SW 1271 (cell line): ENCODE data around the gene DNAJC30.

Experiments used
- DNase-seq, 2 experiments: peaks; one replicate each; lab custom pipeline; 2025; lab: John Stamatoyannopoulos, UW

DNAJC30 gene

DNA sequence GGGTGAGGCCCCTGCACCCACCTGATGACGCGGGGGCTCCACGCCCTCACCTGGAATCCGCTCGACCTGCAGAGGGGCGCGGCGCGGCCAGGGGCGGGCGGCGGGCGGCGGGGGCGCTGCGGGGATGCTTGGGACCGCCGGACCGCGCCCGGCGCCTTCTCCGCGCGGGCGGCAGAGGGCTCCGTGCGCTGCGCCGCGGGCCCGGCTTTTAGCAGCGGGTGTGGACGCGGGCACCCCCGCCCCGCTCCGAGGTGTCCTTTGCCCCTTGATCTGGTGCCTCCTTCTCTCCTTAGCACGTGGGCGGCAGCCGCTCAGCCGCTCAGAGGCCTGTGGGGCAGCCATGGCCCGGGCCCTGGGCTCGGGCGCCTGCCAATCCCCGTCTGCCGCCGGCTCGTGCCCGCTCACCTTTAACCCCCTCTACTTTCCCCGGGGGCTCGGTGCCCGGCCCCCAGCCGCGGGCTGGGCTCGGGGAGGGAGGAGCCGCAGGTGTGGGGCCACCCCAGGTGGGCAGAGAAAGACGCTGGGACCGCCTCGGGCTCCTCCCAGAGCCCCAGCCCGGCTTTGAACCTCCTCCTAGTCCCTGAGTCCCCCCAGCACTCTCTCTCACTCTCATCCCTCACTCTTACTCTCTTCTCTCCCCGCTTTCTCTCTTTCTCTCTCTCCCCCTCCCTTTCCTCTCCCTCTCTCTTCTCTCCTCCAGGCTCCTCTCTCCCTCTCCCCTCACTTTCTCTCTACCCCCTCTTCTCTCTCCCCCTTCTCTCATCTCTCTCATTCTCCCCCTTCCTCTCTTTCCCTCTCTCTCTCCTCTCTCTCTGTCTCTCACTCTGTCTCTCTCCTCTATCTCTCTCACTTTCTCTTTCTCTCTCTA is 35.3 kb downstream of the DNAJC30 start:
- DNase-seq = no peak

DNA sequence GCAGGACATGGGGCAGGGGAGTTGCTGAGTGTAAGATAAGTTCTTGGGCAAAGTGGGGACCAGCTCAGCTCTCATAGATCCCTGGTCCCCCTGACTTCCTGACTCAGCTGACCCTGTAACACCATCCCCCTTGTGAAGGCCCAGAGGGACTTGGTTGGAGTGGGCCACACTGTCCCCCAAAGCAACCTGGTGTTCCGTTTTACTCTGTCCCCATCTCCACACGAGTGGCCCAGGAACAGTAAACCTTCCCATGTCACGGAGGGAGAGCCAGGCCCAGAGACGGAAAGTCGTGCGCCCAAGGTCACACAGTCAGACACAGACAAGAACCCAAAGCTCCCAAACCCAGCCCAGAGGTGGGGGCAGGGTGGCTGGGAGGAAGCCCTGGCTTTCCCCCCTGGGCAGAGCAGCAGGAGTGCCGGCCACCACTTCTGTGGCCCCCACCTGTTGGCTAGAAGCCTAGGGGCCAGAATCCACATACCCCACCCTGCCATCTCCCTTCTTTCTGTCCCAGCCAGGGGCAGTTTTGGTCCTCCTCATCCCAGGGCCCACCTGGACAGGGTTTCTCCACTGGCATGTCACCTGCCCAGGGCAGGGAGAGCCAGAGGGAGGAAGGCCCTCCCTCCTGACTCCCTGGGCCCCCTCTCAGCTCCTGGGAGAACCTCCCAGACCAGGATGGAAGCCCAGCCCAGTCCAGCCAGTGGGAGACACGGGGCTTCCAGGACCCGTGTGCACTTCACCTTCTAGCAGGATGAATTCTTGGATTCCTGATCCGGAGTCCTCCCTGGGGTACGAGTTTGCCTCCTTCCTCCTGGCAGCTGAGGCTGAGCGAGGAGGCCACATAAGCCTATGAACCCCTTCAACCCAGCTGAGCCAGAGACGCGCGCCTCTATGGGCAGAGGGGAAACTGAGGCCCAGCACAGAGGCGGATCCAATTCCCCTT is 36.2 kb downstream of the DNAJC30 start:
- no peak for DNase-seq

DNA sequence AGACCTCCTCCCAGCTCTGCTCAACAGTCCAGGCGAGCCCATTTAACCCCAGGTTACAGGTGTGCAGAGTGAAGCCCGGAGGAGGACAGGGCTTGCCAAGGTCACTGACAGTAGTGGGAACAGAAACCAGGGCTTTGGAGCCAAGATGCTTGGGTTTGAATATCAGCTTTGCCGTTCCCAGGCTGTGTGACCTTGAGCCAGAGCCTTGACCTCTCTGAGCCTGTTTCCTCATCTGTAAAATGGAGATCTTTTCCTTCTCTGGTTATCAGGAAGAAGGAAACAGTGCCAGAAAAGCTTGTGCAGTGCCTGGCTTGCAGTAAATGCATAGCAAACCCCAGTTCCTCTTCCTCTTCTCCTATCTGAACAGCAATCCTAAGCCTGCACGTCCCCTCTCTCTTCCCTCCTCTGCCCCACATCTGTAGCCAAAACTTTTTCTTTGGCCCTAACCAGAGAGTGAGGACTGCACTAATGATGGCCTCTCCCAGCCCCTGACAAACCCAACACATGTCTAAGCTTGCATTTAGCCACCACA is 37.5 kb downstream of the DNAJC30 start:
- DNase-seq = no peak

DNA sequence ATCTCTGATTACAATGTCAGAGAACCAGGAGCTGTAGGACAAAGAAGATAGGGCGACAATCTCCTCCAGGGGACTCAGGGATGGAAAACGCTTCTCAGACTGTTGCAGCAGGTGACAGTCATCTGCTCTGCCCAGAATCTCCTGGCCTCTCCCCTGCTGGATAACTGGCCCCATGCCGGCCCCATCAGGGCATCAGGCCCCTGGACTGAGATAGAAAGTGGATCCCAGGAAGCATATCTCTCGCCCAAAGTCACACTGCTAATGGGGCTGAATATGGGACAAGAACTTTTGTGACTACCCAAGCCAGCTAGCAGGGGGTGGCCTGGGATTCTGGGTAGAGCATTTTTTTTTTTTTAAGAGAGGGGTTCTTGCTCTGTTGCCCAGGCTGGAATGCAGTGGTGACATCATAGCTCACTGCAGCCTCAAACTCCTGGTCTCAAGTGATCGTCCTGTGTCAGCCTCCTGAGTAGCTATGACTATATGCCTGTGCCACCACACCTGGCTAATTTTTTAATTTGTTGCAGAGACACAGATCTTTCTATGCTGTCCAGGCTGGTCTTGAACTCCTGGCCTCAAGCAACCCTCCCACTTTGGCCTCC is 38.5 kb downstream of the DNAJC30 start:
- DNase-seq = no peak

DNA sequence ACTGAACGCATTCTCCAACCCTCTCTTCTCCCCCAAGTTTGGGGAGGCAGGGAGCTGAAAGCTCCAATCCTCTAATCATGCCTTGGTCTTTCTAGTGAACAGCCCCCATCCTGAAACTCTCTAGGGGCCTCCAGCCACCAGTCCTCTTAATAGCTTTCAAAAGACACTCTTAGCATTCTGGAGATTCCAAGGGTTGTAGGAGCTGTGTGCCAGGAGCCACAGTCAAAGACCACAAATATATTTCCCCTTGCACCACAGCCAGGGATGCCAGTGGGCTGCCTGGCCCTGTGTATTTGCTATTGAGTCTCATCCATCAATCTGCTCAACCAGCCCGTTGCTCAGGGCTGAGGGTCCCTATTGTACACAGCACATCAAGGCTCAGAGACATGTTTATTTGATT is 40.4 kb downstream of the DNAJC30 start:
- DNase-seq = no peak

DNA sequence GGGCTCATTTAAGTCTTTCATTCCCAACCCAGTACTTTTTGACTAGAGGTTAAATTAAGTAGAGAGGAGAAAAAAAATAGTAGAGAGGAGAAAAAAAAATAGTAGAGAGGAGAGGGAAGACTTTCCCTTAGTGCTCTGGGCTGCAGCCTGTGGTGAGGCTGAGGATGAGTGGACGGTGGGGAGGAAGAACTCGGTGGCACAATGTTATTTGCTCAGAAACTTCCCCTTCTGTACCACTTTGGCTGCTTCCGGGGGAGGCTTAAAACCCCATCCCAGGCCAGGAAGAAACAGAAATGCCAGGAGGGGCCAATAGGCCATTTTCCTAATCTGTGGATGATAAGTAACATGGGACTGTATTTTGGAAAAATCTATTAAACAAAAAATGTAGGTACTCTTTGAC is 44.3 kb downstream of the DNAJC30 start:
- DNase-seq = no peak

DNA sequence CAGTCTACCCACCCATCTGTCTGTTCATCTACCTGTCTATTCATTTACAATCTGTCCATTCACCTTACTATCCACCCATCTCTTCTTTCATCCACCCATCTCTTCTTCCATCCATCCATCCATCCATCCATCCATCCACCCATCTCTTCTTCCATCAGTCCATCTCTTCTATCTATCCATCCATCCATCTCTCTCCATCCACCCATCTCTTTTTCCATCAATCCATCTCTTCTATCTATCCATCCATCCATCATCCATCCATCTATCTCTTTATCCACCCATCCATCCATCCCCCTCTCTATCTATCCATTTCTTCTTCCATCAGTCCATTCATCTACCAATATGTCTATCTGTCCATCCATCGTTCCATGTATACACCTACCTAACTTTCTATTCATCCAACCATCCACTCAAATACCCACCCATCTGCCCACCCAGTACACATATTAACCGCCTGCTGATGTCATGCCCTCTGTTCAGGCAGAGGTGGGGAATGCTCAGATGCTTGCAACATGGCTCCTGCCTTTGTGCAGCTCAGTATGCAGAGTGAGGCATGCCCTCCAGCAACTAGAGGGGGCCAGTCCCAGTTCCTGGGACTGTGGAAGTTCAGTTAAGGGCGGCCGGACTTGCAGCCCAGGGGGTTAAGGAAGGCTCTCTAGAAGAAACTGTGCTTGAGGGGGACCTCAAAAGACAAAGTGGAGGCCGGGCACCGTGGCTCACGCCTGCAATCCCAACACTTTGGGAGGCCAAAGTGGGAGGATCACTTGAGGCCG is 47.6 kb downstream of the DNAJC30 start:
- no peak for DNase-seq

DNA sequence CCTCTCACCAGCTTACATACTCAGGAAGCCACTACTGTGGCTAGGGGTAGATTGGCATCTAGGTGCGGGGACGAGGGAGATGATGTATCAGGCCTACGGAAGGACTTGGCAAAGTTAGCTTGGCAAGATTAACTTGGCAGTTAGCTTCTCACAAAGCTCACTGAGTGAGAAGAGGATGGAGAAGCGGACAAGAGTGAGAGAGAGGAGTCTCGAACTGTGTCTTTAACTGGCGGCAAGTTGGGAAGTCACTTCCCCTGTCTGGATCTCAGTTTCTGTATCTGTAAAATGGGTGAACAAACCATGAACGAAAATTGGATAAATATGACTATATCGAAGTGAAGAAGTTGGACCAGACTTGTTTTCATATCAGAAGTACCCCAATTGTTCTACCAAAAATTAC is 49.4 kb downstream of the DNAJC30 start:
- no peak for DNase-seq

DNA sequence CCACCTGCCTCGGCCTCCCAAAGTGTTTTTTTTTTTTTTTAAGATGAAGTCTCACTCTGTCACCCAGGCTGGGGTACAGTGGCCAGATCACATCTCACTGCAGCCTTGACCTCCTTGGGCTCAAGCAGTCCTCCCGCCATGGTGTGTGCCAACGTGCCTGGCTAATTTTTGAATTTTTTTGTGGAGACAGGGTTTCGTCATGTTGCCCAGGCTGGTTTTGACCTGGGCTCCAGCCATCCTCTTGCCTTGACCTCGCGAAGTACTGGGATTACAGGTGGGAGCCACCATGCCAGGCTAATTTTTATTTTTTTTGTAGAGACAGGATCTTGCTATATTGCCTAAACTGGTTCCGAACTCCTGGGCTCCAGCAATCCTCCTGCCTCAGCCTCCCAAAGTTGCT is 49.9 kb downstream of the DNAJC30 start:
- DNase-seq = no peak

DNA sequence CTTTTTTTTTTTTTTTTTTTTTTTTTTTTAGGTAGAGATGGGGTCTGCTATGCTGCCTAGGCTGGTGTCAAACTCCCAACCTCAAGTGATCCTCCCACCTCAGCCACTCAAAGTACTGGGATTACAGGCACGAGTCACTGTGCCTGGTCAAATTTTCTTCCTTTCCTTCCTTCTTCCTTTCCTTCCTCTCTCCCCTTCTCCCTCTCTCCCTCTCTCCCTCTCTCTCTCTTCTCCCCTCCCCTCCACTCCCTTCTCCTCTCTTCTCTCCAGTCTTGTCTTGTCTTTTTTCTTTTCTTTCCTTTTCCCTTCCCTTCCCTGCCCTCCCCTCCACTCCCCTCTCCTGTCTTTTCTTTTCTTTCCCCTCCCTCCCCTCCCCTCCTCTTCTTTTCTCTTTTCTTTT is 51.7 kb downstream of the DNAJC30 start:
- DNase-seq = no peak
